ENCODE data around the gene AGRN. TPM values are rescaled to one million over a fixed set of nuclear protein-coding genes. Genes with fewer than 3 reads are reported as not detected.

Gene AGRN
- total and polyA plus RNA-seq, 4 donors: 1.8 to 22.4 (median 16.9) TPM

GRCh38 chr1:972726-973458 is 47.0 kb upstream of the AGRN start:
- peaks cover 0 to 6% (median under 1%) of the 10 kb centered on the region in 4 donors for H3K4me1 ChIP-seq (ENCODE audit: control insufficient read depth in 4 of 4, insufficient read depth in 4 of 4, low read length in 3 of 4)
- H3K27ac ChIP-seq (ENCODE audit: low read depth in 1 of 2, low read length in 2 of 2): no peak overlapping the region
- TF ChIP-seq JUND (IDR thresholded peaks at IDR 0.05) (no peak), FOXA2 (IDR thresholded peaks at IDR 0.05) (no peak), GABPA (IDR thresholded peaks at IDR 0.05 in 1 of 2, conservative IDR thresholded peaks at IDR 0.05 in 1 of 2) (no peak), ATF3 (IDR thresholded peaks at IDR 0.05) (no peak), HNF4G (IDR thresholded peaks at IDR 0.05) (no peak), NR2F2 (IDR thresholded peaks at IDR 0.05) (no peak), RXRA (IDR thresholded peaks at IDR 0.05) (no peak), SP1 (IDR thresholded peaks at IDR 0.05) (no peak), FOXA1 (IDR thresholded peaks at IDR 0.05) (no peak), HNF4A (conservative IDR thresholded peaks at IDR 0.05) (no peak)
- TF ChIP-seq, protein P1, sequence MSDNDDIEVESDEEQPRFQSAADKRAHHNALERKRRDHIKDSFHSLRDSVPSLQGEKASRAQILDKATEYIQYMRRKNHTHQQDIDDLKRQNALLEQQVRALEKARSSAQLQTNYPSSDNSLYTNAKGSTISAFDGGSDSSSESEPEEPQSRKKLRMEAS (IDR thresholded peaks at IDR 0.05): no peak
- TF ChIP-seq, protein P2, sequence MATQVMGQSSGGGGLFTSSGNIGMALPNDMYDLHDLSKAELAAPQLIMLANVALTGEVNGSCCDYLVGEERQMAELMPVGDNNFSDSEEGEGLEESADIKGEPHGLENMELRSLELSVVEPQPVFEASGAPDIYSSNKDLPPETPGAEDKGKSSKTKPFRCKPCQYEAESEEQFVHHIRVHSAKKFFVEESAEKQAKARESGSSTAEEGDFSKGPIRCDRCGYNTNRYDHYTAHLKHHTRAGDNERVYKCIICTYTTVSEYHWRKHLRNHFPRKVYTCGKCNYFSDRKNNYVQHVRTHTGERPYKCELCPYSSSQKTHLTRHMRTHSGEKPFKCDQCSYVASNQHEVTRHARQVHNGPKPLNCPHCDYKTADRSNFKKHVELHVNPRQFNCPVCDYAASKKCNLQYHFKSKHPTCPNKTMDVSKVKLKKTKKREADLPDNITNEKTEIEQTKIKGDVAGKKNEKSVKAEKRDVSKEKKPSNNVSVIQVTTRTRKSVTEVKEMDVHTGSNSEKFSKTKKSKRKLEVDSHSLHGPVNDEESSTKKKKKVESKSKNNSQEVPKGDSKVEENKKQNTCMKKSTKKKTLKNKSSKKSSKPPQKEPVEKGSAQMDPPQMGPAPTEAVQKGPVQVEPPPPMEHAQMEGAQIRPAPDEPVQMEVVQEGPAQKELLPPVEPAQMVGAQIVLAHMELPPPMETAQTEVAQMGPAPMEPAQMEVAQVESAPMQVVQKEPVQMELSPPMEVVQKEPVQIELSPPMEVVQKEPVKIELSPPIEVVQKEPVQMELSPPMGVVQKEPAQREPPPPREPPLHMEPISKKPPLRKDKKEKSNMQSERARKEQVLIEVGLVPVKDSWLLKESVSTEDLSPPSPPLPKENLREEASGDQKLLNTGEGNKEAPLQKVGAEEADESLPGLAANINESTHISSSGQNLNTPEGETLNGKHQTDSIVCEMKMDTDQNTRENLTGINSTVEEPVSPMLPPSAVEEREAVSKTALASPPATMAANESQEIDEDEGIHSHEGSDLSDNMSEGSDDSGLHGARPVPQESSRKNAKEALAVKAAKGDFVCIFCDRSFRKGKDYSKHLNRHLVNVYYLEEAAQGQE (IDR thresholded peaks at IDR 0.05): no peak
- TF ChIP-seq, protein P3, sequence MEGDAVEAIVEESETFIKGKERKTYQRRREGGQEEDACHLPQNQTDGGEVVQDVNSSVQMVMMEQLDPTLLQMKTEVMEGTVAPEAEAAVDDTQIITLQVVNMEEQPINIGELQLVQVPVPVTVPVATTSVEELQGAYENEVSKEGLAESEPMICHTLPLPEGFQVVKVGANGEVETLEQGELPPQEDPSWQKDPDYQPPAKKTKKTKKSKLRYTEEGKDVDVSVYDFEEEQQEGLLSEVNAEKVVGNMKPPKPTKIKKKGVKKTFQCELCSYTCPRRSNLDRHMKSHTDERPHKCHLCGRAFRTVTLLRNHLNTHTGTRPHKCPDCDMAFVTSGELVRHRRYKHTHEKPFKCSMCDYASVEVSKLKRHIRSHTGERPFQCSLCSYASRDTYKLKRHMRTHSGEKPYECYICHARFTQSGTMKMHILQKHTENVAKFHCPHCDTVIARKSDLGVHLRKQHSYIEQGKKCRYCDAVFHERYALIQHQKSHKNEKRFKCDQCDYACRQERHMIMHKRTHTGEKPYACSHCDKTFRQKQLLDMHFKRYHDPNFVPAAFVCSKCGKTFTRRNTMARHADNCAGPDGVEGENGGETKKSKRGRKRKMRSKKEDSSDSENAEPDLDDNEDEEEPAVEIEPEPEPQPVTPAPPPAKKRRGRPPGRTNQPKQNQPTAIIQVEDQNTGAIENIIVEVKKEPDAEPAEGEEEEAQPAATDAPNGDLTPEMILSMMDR (IDR thresholded peaks at IDR 0.05; ENCODE audit: low read depth, low read length, missing input control): no peak
- H3K27me3 ChIP-seq (ENCODE audit: control insufficient read depth in 4 of 4, insufficient read depth in 4 of 4, low read length in 3 of 4): peaks cover 0 to 26% (median 2%) of the 10 kb centered on the region in 4 donors
- no peak overlapping the region for H3K4me3 ChIP-seq (ENCODE audit: low read depth in 1 of 3, low read length in 3 of 3)
- no peaks in the 10 kb centered on the region for H3K36me3 ChIP-seq (ENCODE audit: control insufficient read depth in 4 of 4, insufficient read depth in 3 of 4, low read depth in 1 of 4, low read length in 3 of 4)
- DNase-seq (ENCODE audit: low spot score): no peak
- H3K9me3 ChIP-seq (ENCODE audit: control insufficient read depth in 4 of 4, low read length in 3 of 4): no peaks in the 10 kb centered on the region
- 89% methylated on average over 28 of the region's 28 CpGs for WGBS
- H3K9ac ChIP-seq (ENCODE audit: low read depth in 1 of 2, low read length in 2 of 2): no peak overlapping the region

DNA sequence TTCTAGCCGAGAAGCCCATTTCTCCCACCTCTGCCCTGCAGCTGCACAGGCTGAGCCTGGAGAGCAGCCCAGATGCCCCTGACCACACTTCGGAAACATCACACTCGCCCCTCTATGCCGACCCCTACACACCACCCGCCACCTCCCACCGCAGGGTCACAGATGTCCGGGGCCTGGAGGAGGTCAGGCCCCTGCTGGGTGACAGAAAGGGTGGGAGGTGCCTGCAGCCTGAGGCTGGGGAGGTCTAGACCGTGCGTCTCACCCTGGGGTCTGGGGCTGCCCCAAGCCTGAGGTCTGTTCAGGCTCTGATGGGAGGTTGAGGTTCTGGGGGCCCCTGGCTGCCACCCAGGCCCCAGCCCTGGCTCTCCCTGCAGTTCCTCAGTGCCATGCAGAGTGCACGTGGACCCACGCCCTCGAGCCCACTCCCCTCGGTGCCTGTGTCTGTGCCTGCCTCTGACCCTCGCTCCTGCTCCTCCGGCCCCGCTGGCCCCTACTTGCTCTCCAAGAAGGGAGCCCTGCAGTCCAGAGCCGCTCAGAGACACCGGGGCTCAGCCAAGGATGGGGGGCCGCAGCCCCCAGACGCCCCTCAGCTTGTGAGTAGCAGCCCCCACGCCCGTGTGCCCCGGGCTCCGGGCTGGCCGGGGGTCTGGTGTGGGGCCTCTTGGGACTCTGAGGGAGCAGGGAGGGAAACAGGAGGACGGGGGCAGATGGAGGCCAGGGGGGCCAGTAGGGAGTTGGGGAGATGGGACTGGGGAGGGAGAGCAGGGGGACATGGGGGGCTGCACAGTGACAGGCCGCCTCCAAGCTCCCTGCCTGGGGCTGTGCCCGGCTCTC is 46.2 kb upstream of the AGRN start:
- Histone ChIP-seq H3K9me3 (ENCODE audit: control insufficient read depth in 4 of 4, low read length in 3 of 4) (no peaks in the 10 kb centered on the region), H3K36me3 (ENCODE audit: control insufficient read depth in 4 of 4, insufficient read depth in 3 of 4, low read depth in 1 of 4, low read length in 3 of 4) (no peaks in the 10 kb centered on the region), H3K4me1 (ENCODE audit: control insufficient read depth in 4 of 4, insufficient read depth in 4 of 4, low read length in 3 of 4) (peaks cover 0 to 6% (median under 1%) of the 10 kb centered on the region in 4 donors), H3K9ac (ENCODE audit: low read depth in 1 of 2, low read length in 2 of 2) (no peak overlapping the region), H3K27ac (ENCODE audit: low read depth in 1 of 2, low read length in 2 of 2) (no peak overlapping the region), H3K4me3 (ENCODE audit: low read depth in 1 of 3, low read length in 3 of 3) (no peak overlapping the region), H3K27me3 (ENCODE audit: control insufficient read depth in 4 of 4, insufficient read depth in 4 of 4, low read length in 3 of 4) (peaks cover 0 to 26% (median 2%) of the 10 kb centered on the region in 4 donors)
- no peak for DNase-seq (ENCODE audit: low spot score)
- 83% methylated on average over 28 of the region's 28 CpGs for WGBS
- TF ChIP-seq RAD21 (IDR thresholded peaks at IDR 0.05): no peak
- TF ChIP-seq, protein P1 (IDR thresholded peaks at IDR 0.05): no peak
- no peak for TF ChIP-seq ZBTB33 (IDR thresholded peaks at IDR 0.05)
- TF ChIP-seq SP1 (IDR thresholded peaks at IDR 0.05): no peak
- TF ChIP-seq JUND (IDR thresholded peaks at IDR 0.05): no peak
- TF ChIP-seq HNF4A (conservative IDR thresholded peaks at IDR 0.05): no peak
- no peak for TF ChIP-seq RXRA (IDR thresholded peaks at IDR 0.05)
- TF ChIP-seq ATF3 (IDR thresholded peaks at IDR 0.05): no peak
- no peak for TF ChIP-seq FOXA1 (IDR thresholded peaks at IDR 0.05)
- no peak for TF ChIP-seq YY1 (IDR thresholded peaks at IDR 0.05)
- no peak for TF ChIP-seq GABPA (IDR thresholded peaks at IDR 0.05 in 1 of 2, conservative IDR thresholded peaks at IDR 0.05 in 1 of 2)
